NCI-H446 treated with DMSO at 0.1 percent for 48 hours (cell line): Measurements from ENCODE around the gene RTN4RL1.

Source experiments
- DNase-seq: peaks from one replicate; lab custom pipeline; 2025; lab: John Stamatoyannopoulos, UW

The RTN4RL1 gene

GRCh38 chr17:1977583-1978395 lies 47.3 kb downstream of the RTN4RL1 start:
- DNase-seq = no peak

- DNase-seq = no peak
Observed at GRCh38 chr17:1976683-1977064, 48.5 kb downstream of the RTN4RL1 start.

- DNase-seq = no peak
Observed at GRCh38 chr17:1976000-1976682, 49.0 kb downstream of the RTN4RL1 start.

- DNase-seq = no peak
Observed at GRCh38 chr17:1975573-1975972, 49.6 kb downstream of the RTN4RL1 start.

- DNase-seq = no peak
Observed at GRCh38 chr17:1972487-1973160, 52.5 kb downstream of the RTN4RL1 start.

GRCh38 chr17:1970843-1971384 lies 54.2 kb downstream of the RTN4RL1 start:
- DNase-seq = no peak

GRCh38 chr17:1969712-1970111 lies 55.4 kb downstream of the RTN4RL1 start:
- DNase-seq = no peak

GRCh38 chr17:1967213-1967612 lies 57.9 kb downstream of the RTN4RL1 start:
- no peak for DNase-seq

GRCh38 chr17:1966274-1967086 lies 58.7 kb downstream of the RTN4RL1 start:
- DNase-seq = no peak

GRCh38 chr17:1965556-1966273 lies 59.4 kb downstream of the RTN4RL1 start:
- no peak for DNase-seq

GRCh38 chr17:1963250-1963649 lies 61.9 kb downstream of the RTN4RL1 start:
- no peak for DNase-seq

GRCh38 chr17:1961189-1961588 lies 63.9 kb downstream of the RTN4RL1 start:
- DNase-seq = no peak

GRCh38 chr17:1960545-1960912 lies 64.6 kb downstream of the RTN4RL1 start:
- DNase-seq = no peak

- DNase-seq = no peak
Observed at GRCh38 chr17:1959871-1960544, 65.1 kb downstream of the RTN4RL1 start.

- no peak for DNase-seq
Observed at GRCh38 chr17:1958134-1958881, 66.8 kb downstream of the RTN4RL1 start.

GRCh38 chr17:1957037-1957436 lies 68.1 kb downstream of the RTN4RL1 start:
- no peak for DNase-seq

GRCh38 chr17:1956134-1956533 lies 69.0 kb downstream of the RTN4RL1 start:
- no peak for DNase-seq

GRCh38 chr17:1953831-1954230 lies 71.3 kb downstream of the RTN4RL1 start:
- no peak for DNase-seq

- no peak for DNase-seq
Observed at GRCh38 chr17:1951920-1952319, 73.2 kb downstream of the RTN4RL1 start.

- DNase-seq = no peak
Observed at GRCh38 chr17:1949754-1950153, 75.4 kb downstream of the RTN4RL1 start.
